HG02571 (cell line): ENCODE measurements around the gene SINHCAF.

ENCODE experiments used
- ATAC-seq: cut with Tn5 transposase; IDR thresholded peaks from one replicate; pipeline ENCODE4 v1.9.1; 2021; ENCODE audit warnings: mild to moderate bottlenecking, moderate library complexity; ENCODE audit not compliant: unreplicated experiment

Gene SINHCAF

GRCh38 chr12:31339831-31340622, 14.1 kb upstream of the SINHCAF start:
- no peak for ATAC-seq

- ATAC-seq = no peak
Observed at GRCh38 chr12:31337952-31338351, 12.0 kb upstream of the SINHCAF start.

- ATAC-seq = no peak
Observed at GRCh38 chr12:31331242-31331641, 5.3 kb upstream of the SINHCAF start.

GRCh38 chr12:31326736-31327659, 1.0 kb upstream of the SINHCAF start:
- no peak for ATAC-seq

GRCh38 chr12:31325524-31325875, 450 bp downstream of the SINHCAF start:
- ATAC-seq = peak; percentile 2

- ATAC-seq = peak; percentile 15
Observed at GRCh38 chr12:31324845-31325523, 966 bp downstream of the SINHCAF start.

- peak; percentile 24 for ATAC-seq
Observed at GRCh38 chr12:31324116-31324844, 1.7 kb downstream of the SINHCAF start.

- peak; percentile 7 for ATAC-seq
Observed at GRCh38 chr12:31323391-31324115, 2.4 kb downstream of the SINHCAF start.

- no peak for ATAC-seq
Observed at GRCh38 chr12:31322801-31323207, 3.1 kb downstream of the SINHCAF start.

- no peak for ATAC-seq
Observed at GRCh38 chr12:31321897-31322228, 4.1 kb downstream of the SINHCAF start.

- no peak for ATAC-seq
Observed at GRCh38 chr12:31321186-31321896, 4.6 kb downstream of the SINHCAF start.

- no peak for ATAC-seq
Observed at GRCh38 chr12:31318657-31319269, 7.2 kb downstream of the SINHCAF start.

- ATAC-seq = no peak
Observed at GRCh38 chr12:31317471-31318395, 8.2 kb downstream of the SINHCAF start.

- no peak for ATAC-seq
Observed at GRCh38 chr12:31316891-31317290, 9.1 kb downstream of the SINHCAF start.

- no peak for ATAC-seq
Observed at GRCh38 chr12:31315784-31316465, 10.0 kb downstream of the SINHCAF start.

- no peak for ATAC-seq
Observed at GRCh38 chr12:31315044-31315715, 10.8 kb downstream of the SINHCAF start.

GRCh38 chr12:31312431-31312830, 13.5 kb downstream of the SINHCAF start:
- ATAC-seq = no peak
